Subcutaneous abdominal adipose tissue (tissue), 5 donors: Measurements from ENCODE around the gene CEACAM7.

Experiments
- H3K27ac ChIP-seq: one replicate; pipeline ENCODE4 v1.7.0; 2013; ENCODE audit warnings: low read depth, mild to moderate bottlenecking, inconsistent platforms, low read length, moderate library complexity
- H3K27me3 ChIP-seq, 5 donors: one replicate each; pipeline ENCODE4 v1.7.0; 2013; ENCODE audit warnings: low read length in 5 of 5, inconsistent platforms in 1 of 5; ENCODE audit not compliant: control insufficient read depth in 5 of 5, insufficient read depth in 4 of 5
- H3K36me3 ChIP-seq, 5 donors: one replicate each; pipeline ENCODE4 v1.7.0; 2013; ENCODE audit warnings: low read length in 5 of 5; ENCODE audit not compliant: control insufficient read depth in 5 of 5, insufficient read depth in 5 of 5
- H3K4me1 ChIP-seq, 5 donors: one replicate each; pipeline ENCODE4 v1.7.0; 2013; ENCODE audit warnings: low read length in 5 of 5, mild to moderate bottlenecking in 3 of 5, moderate library complexity in 1 of 5; ENCODE audit not compliant: control insufficient read depth in 5 of 5, insufficient read depth in 5 of 5
- H3K4me3 ChIP-seq, 5 donors: one replicate each; pipeline ENCODE4 v1.7.0; 2013; ENCODE audit warnings: low read length in 5 of 5, low read depth in 1 of 5
- H3K9ac ChIP-seq, 5 donors: one replicate each; pipeline ENCODE4 v1.7.0; 2013; ENCODE audit warnings: low read length in 5 of 5, mild to moderate bottlenecking in 4 of 5, moderate library complexity in 3 of 5
- H3K9me3 ChIP-seq, 5 donors: one replicate each; pipeline ENCODE4 v1.7.0; 2013; ENCODE audit warnings: low read length in 5 of 5; ENCODE audit not compliant: control insufficient read depth in 5 of 5
- donor health status: healthy.
- donor health status: healthy.
- donor health status: healthy.
- donor health status: healthy.
- donor health status: healthy.

The CEACAM7 gene

DNA sequence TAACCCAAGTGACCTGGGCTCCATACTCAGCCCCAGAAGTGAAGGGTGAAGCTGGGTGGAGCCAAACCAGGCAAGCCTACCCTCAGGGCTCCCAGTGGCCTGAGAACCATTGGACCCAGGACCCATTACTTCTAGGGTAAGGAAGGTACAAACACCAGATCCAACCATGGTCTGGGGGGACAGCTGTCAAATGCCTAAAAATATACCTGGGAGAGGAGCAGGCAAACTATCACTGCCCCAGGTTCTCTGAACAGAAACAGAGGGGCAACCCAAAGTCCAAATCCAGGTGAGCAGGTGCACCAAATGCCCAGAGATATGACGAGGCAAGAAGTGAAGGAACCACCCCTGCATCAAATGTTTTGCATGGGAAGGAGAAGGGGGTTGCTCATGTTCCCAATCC, 6.1 kb upstream of the CEACAM7 start:
- Histone ChIP-seq H3K9me3 (peaks cover 0 to 19% (median 3%) of the 10 kb centered on the region in 5 donors), H3K27me3 (peaks cover 8 to 35% (median 19%) of the 10 kb centered on the region in 5 donors), H3K4me1 (no peaks in the 10 kb centered on the region), H3K4me3 (no peak overlapping the region), H3K36me3 (no peaks in the 10 kb centered on the region), H3K9ac (no peak overlapping the region), H3K27ac (no peak overlapping the region)

DNA sequence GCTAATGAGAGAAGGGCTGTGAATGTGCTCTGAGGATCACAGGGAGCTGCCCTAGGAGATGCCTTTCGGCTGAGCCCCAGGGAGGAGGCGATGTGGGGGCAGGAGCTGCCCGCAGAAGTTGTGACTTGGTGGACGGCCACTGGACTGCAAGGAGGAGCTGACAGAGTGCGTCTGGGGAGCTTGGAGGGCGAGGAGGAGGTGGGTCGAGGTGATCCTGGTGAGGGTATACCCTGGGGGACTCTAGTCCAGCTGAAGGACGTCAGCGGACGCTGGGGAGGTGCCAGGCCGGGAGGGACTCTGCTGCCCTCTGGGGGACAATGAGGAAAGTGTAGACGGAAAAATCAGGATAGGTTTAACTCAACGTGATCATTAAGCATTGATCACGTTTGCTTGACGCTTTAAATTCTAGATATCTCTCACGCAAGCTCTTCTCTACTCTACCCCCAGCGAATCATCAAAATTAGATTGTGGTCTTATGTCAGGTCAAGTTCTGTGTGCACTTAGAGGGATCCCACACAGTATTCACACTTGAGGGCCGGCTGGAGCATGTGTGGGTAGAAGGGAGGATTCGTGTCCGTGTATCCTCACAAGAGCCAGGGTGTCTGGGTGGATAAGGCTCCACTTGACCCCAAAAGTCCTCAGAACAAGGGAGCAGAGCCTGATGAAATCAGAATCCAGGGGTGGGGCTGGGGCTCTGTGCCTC, 3.3 kb upstream of the CEACAM7 start:
- peaks cover 0 to 19% (median 3%) of the 10 kb centered on the region in 5 donors for H3K9me3 ChIP-seq
- H3K4me3 ChIP-seq = no peak overlapping the region
- no peak overlapping the region for H3K27ac ChIP-seq
- no peaks in the 10 kb centered on the region for H3K4me1 ChIP-seq
- H3K36me3 ChIP-seq = no peaks in the 10 kb centered on the region
- peaks cover 0 to 38% (median 14%) of the 10 kb centered on the region in 5 donors for H3K27me3 ChIP-seq
- H3K9ac ChIP-seq = no peak overlapping the region

DNA sequence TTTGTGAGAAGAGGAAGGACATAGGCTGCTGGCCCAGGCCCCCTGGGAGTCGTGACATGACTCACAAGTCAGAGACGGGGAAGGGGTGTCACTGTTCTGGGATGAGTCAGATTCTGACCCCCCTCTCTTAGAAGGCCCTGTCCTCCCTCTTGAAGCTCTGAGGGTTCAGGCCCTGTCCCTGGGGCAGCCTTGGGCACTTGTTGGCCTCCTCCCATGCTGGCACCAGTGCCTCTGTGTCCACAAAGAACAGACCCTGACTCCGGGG, 2.7 kb upstream of the CEACAM7 start:
- peaks cover 0 to 19% (median 3%) of the 10 kb centered on the region in 5 donors for H3K9me3 ChIP-seq
- no peak overlapping the region for H3K27ac ChIP-seq
- H3K9ac ChIP-seq = no peak overlapping the region
- peaks cover 0 to 31% (median 14%) of the 10 kb centered on the region in 5 donors for H3K27me3 ChIP-seq
- H3K4me3 ChIP-seq = no peak overlapping the region
- no peaks in the 10 kb centered on the region for H3K4me1 ChIP-seq
- H3K36me3 ChIP-seq = no peaks in the 10 kb centered on the region

DNA sequence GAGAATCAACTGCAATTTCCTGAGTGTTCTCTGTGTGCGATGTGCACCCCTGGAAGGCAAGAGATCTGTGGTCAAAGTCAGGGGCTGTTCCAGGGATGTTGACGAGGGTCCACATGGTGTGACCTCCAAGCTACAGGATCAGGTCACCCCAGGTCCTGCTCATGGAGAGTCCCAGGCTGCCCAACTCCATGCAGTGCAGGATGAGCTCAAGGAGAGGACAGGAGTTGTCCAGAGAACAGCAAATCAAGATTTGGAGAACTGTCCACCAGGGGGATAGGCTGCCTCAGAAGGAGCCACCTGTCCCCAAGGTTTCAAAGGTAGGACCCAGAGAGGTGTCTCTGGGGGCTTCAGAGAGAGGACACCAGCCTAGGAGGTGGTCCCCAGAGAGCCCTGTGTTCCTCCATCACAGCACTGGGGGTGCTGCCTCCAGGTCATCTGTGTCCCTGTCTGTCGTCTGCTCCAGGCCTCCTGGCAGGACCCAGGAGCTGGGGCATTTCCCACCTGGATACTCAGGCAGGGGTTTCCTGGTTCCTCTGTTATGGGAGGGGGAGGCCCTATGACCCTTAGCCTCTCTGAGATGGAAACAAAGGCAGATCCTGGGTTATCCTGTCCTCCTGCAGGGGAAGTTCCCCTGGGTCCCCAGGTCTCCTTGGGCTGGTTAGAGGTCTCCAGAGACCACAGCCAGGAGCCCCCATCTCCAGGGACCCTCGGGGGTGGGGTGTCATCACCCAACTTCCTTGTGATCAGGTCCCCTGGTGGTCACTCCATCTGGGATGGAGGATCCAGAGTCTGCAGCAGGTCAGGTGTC, 2.1 kb upstream of the CEACAM7 start:
- peaks cover 0 to 19% (median 3%) of the 10 kb centered on the region in 5 donors for H3K9me3 ChIP-seq
- peaks cover 0 to 31% (median 14%) of the 10 kb centered on the region in 5 donors for H3K27me3 ChIP-seq
- H3K27ac ChIP-seq = no peak overlapping the region
- no peaks in the 10 kb centered on the region for H3K36me3 ChIP-seq
- H3K4me3 ChIP-seq = no peak overlapping the region
- no peaks in the 10 kb centered on the region for H3K4me1 ChIP-seq
- no peak overlapping the region for H3K9ac ChIP-seq

DNA sequence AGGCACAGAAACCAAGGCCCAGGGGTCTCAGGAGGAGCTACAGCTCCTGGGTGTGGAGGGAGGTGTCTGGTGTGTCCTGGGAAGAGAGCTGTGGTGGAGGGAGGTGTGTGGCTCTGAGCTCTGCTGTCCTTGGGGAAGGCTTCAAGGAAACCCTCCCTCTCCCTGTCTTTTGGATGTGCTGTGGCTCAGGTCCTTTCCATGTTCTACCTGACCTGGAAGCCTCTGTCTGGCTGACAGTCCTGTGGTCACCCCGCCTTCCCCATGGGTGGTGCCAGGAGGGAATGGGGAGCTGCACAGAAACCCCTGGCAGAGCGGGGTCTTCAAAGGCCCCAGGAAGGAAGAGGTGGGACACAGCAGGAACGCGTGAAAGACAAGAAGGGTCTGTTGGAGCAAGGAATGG, 617 bp upstream of the CEACAM7 start:
- Histone ChIP-seq H3K4me3 (no peak overlapping the region), H3K9ac (no peak overlapping the region), H3K27ac (no peak overlapping the region), H3K36me3 (no peaks in the 10 kb centered on the region), H3K27me3 (peaks cover 0 to 28% (median 7%) of the 10 kb centered on the region in 5 donors), H3K4me1 (no peaks in the 10 kb centered on the region), H3K9me3 (peaks cover 0 to 13% (median 3%) of the 10 kb centered on the region in 5 donors)

DNA sequence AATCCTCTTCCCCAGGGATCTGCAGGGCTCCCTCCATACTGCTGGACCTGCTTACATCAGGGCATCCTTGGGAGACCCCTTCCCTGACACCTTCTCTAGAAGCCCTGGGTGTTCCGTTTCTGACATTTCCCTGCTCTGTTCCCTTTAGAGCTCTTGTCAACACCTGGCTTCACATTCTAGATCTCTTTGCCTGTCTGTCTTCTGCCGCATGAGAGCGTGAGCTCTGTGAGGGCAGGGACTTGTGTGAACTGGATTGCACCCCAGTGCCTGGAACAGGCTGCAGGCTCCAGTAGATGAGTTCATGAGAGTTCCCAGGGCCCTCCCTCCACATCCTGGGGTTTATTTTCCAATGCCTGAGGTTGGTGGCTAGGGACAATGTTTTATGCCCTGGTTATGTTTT, 651 bp downstream of the CEACAM7 start:
- H3K4me3 ChIP-seq = no peak overlapping the region
- peaks cover 3 to 33% (median 11%) of the 10 kb centered on the region in 5 donors for H3K27me3 ChIP-seq
- no peak overlapping the region for H3K9ac ChIP-seq
- H3K4me1 ChIP-seq = no peaks in the 10 kb centered on the region
- H3K9me3 ChIP-seq = peaks cover 0 to 10% (median under 1%) of the 10 kb centered on the region in 5 donors
- H3K36me3 ChIP-seq = no peaks in the 10 kb centered on the region
- no peak overlapping the region for H3K27ac ChIP-seq

DNA sequence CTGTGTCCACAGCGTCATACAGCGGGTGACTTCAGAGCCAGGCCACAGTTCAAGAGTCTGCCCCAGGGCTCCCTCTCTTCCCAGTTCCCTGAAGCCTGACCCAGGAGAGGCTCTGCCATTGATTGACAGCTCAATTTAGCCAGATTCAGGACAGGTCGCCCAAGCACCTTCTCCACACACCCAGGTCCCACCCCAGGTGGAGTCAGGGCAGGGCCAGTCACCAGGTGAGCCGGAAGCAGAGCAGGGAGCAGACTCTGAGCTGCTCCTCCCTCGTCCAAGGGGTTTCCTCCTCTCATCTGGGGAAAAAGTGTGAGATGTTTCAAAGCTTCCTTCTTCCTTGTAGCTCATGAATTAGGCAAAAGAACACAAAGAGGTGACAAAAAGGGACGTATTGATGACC, 5.6 kb downstream of the CEACAM7 start:
- H3K4me3 ChIP-seq = no peak overlapping the region
- H3K27me3 ChIP-seq = peaks cover 3 to 18% (median 7%) of the 10 kb centered on the region in 5 donors
- H3K36me3 ChIP-seq = no peaks in the 10 kb centered on the region
- no peak overlapping the region for H3K9ac ChIP-seq
- no peaks in the 10 kb centered on the region for H3K4me1 ChIP-seq
- H3K27ac ChIP-seq = no peak overlapping the region
- no peaks in the 10 kb centered on the region for H3K9me3 ChIP-seq

DNA sequence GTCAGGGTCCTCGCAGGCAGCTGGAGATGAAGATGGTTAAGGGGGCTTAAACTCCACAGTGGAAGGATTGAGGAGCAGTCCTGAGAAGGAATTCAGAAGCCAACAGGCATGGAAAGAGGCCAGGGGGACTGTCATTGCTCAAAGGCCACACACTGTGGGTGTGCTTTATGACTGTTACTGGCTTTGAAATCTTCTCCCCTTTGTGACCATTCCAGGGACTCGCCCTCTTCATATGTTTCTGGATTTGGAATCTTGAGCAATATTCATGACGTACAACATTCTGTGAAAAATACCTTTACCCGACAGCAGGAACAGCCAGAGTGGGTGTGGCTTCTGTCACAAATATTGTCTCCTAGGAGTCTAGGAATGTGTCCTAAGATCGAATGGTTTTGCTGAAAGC, 16.6 kb downstream of the CEACAM7 start:
- Histone ChIP-seq H3K27me3 (peaks cover 12 to 27% (median 17%) of the 10 kb centered on the region in 5 donors), H3K9ac (no peak overlapping the region)

DNA sequence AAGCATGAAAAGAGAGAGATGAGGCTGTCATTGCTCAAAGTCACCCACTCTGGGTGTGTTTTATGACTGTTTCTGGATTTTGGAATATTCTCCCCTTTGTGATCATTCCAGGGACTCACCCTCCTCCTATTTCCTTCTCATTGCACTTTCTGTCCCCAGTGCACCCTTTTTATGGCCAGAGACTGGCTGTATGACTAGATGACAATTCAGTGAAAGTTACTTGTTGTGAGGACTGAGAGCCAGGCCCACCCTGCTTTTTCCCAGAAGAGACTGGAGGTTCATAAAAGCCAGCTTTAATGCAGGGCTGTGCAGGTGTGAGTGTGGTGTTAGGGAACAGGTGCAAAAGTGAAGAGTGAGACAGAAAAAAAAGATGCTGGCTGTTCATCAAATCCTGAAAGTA, 17.3 kb downstream of the CEACAM7 start:
- H3K4me1 ChIP-seq = peaks cover 0 to 3% (median 0%) of the 10 kb centered on the region in 5 donors
- no peak overlapping the region for H3K4me3 ChIP-seq
- peaks cover 3 to 12% (median 8%) of the 10 kb centered on the region in 5 donors for H3K9me3 ChIP-seq
- no peaks in the 10 kb centered on the region for H3K36me3 ChIP-seq
- no peak overlapping the region for H3K27ac ChIP-seq
- peaks cover 12 to 25% (median 15%) of the 10 kb centered on the region in 5 donors for H3K27me3 ChIP-seq
- no peak overlapping the region for H3K9ac ChIP-seq

More for the DNA sequence above, 16.6 kb downstream of the CEACAM7 start:
- no peak overlapping the region for H3K4me3 ChIP-seq
- no peak overlapping the region for H3K27ac ChIP-seq
- H3K9me3 ChIP-seq = peaks cover 0 to 5% (median 3%) of the 10 kb centered on the region in 5 donors
- H3K4me1 ChIP-seq = peaks cover 0 to 3% (median 0%) of the 10 kb centered on the region in 5 donors
- H3K36me3 ChIP-seq = no peaks in the 10 kb centered on the region

DNA sequence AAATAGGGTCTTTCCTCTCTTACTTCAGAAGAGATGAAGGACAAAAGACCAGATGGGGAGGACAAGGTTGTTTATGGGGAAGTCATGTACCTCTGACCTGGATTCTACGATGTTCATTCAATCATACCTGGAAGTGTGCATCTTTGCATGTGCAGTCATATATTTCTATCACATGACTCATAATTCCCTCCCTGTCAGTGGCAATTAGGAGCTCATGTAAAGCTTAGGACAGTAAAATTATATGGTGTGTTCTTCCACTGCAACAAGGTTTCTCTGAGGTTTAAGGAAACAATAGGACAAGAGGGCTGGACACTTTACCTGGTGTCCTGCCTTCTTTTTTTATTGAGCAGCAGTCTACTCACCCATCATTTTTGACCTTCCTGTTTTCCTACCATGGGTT, 19.8 kb downstream of the CEACAM7 start:
- peaks cover 12 to 21% (median 14%) of the 10 kb centered on the region in 5 donors for H3K27me3 ChIP-seq
- H3K4me3 ChIP-seq = no peak overlapping the region
- no peaks in the 10 kb centered on the region for H3K36me3 ChIP-seq
- H3K4me1 ChIP-seq = peaks cover 0 to 3% (median 0%) of the 10 kb centered on the region in 5 donors
- H3K9ac ChIP-seq = no peak overlapping the region
- no peak overlapping the region for H3K27ac ChIP-seq
- peaks cover 3 to 28% (median 17%) of the 10 kb centered on the region in 5 donors for H3K9me3 ChIP-seq
